ENCODE measurements around the gene EMD. TPM values are rescaled to one million over a fixed set of nuclear protein-coding genes. Genes with fewer than 3 reads are reported as not detected.
A peak's percentile ranks its signal among the peaks of the same experiment; 100 is the strongest.

EMD gene
- polyA plus RNA-seq, 3 donors, result 66.4 to 115 (median 90.5) TPM

DNA sequence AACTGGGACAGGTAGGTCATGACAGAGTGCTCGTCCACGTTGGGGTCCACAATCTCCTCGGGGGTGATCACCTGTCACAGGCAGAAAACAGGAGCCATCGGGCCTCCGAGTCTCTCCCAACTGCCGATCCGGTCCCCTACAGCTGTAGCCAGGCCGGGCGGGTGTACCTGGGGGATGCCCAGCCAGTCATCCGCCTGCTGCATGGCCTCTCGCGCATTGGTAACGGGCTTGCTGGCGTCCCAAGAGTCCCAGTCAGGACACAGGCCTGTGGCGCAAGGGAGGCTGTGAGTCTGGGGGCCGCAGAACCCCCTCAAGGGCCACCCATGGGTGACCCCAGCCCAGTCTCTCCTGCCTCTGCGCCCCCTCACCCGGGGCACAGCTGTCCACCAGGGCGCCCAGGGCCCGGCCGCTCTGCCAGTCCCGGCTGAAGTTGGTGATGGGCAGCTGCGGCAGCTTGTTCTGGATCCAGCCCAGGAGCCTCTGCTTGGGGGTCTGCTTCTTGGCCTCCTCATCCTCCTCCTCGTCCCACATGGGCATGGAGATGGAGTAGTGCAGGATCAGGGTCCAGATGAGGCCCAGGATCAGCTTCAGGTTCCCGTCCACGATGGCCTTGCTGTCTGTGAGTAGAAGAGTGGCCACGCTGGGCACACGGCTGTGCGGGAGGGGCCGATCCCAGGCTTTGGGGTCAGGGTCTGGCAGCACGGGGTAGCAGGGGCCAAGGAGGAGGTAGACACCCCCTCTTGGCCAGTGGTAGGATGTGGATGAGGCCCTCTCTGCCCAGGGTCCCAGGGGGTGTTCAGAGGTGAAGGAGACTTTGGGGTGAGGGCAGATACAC is 11.4 kb upstream of the EMD start:
- no peak overlapping the region for H3K27ac ChIP-seq (ENCODE audit: low read depth, low read length)
- 82 to 92% (median 84%) methylated on average over 19 to 31 of the region's 31 CpGs for WGBS, 3 donors

DNA sequence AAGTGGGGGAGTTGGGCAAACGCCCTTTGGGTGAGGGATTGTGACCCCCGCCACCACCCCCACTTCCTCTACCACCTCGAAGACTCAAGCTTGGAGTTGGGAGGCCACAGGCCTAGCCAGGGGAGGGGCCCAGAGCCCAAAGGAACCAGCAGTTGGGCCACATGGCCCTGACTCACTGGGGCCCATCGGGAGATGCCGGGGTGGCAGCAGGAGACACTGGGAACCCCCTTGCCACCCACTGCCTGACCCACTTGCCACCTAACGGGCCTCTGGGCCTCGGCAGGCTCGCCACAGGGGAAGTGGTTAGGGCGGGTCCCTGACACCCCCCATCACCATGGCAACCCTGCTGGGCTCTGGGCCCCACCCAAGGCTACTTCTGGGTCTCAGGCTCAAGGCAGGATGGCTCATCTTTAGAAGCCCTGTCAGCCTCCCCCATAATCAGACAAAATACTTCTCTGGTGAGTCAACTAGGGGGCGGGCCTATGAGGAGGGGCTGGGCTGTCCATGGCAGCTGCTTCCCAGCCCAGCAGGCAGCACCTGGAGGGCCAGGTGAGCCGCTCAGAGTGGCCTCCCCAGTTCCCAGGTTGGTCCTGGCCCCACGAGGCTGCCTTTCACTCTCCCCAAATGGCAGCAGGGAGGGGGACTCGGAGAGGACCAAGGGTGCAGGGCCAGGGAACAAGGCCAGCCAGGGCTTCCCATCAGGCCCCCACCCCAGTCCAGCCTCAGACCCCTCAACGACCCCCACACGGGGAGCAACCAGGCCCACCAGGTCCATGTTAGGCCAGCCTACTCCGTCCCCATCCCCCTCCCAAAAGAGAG is 10.3 kb upstream of the EMD start:
- peak overlapping the region; percentile 83 for H3K27ac ChIP-seq (ENCODE audit: low read depth, low read length)
- 3 to 47% (median 35%) methylated on average over 5 to 15 of the region's 16 CpGs for WGBS, 3 donors

DNA sequence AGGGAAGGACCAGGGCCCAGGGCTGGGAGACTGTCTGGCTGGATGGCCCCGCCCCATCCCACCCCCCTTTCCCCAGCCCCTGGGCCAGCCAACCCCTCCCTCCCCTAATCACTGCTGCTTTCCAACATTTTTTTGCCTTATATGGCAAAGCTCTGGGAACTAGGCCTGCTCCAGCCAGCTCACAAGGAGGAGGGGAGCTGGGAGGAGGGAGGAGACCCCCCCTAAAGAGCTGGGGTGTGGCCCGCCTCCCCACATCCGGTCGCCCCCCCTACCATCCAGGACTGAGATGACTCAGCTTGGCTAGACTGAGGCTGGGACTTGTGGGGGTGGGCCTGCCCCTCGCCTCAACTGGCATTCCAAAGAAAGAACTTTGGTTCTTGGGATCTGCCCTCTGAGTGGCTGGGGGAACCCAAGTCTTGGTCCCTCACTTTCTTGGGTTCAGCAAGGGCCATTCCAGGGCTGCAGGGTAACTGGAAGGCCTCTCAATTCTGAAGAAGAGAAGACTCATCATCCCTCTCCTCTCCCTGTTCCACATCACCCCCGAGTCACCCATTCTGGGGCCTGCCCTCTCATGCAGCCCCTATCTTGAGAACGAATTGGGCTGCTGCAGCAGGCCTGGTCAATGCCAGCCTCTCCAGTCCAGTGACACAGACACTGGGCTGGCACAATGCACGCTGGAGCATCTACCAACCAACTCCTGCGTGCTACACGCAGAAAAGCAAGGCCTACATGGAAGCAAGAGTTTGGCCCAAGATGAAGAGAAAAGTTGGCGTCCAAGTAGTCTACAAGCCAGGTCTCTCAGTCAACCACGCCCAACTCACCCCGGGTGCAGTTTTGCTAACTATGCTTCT is 9.4 kb upstream of the EMD start:
- H3K27ac ChIP-seq (ENCODE audit: low read depth, low read length), result peak overlapping the region; percentile 83
- 3 to 53% (median 43%) methylated on average over 10 to 13 of the region's 13 CpGs for WGBS, 3 donors

DNA sequence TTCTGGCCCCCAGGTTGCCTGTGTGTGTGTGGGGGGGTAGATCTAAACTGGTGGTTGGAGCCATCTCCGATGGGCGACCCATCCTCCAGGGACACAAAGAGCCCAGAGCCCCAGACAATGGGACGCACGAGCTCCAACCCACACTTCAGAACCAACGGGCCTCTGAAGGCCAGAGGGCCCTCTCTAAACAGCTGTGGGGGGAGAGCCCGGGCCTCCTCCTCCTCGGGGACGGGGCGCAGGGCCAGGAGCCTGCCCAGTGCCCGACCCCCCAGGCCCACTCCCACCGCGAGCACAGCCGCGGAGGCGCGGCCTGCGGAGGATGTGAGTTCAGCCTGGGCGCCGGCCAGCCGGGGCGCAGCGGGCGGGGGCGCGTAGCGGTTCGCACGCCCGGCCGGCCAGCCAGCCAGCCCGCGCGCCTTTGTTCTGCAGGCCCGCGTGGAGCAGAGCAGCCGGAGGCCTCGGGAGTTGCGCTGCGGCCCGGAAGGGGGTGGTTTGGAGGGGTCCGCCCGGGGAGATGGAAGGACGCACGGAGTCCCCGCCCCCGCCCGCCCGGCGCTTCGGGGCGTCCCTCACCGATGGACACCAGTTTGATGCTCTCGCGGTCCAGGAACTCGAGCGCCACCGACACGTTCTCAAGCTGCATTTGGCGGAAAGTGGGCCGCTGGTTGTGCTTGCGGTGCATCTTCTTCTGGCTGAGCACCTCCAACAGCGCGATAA is 8.6 kb upstream of the EMD start:
- WGBS, 3 donors, result 0 to 42% (median 37%) methylated on average over 2 to 63 of the region's 63 CpGs
- H3K27ac ChIP-seq (ENCODE audit: low read depth, low read length), result peak overlapping the region; percentile 38

DNA sequence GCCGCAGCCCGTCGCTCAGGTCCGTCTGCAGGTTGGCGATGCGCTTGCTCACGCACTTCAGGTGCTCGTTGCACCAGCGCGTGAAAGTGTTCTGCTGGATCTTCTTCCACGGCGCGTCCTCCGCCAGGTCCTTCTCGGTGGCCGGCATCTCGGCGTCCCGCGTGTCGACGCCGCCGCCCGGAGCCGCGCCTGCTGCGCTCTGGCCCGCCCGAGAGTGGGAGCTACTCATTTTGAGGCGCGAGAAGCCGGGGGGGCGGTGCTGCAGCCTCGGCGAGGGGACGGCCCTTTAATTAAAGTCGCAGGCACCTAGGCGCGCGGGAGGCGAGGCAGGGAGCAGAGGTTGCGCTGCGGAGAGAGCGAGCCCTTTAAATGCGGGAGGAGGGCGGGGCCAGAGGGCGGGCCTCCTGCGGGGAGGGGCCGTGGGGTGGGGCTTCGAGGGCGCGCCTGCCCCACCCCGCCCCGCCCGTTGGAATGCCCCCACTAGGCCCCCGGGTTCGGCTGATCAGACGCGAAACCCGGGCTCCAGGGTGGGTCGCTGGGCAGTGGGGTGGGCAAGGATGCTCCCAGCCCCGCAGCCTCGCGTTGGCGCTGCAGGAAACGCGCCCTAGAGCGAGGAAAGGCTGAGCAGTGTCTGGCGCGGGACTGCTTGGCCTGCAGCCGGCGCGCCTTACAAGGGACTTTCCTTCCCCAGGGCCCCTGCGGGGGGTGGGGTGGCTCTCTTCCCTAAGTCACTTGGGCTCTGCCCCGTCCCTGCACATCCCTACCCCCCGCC is 7.9 kb upstream of the EMD start:
- no peak overlapping the region for H3K27ac ChIP-seq (ENCODE audit: low read depth, low read length)
- 0 to 26% (median 1%) methylated on average over 30 to 77 of the region's 77 CpGs for WGBS, 3 donors

DNA sequence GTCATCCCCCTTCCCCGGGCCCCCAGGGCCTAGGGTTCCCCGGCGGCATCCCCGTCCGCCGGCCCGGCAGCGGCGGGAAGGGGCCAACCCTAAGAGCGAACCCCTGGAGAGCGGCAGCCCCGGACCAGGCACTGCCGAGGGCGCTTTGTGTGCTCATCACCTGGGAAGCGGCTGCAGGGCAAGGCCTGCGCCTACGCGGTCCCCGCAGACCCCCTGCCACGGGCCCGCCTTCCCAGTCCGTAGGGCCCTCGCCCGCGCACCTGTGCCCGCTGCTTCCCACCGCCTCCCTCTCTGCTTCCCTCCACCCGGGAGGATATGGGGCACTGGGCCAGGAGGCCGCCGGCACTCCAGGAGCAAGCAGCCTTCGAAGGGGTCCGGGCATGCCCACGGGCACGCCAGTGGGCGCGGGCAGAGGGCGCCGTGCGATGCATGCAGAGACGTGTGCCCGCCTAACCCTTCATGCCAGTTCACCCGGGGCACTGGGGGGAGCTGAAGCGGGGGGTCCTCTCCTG is 7.2 kb upstream of the EMD start:
- H3K27ac ChIP-seq (ENCODE audit: low read depth, low read length), result no peak overlapping the region
- WGBS, 3 donors, result 5 to 40% (median 22%) methylated on average over 10 to 41 of the region's 43 CpGs

DNA sequence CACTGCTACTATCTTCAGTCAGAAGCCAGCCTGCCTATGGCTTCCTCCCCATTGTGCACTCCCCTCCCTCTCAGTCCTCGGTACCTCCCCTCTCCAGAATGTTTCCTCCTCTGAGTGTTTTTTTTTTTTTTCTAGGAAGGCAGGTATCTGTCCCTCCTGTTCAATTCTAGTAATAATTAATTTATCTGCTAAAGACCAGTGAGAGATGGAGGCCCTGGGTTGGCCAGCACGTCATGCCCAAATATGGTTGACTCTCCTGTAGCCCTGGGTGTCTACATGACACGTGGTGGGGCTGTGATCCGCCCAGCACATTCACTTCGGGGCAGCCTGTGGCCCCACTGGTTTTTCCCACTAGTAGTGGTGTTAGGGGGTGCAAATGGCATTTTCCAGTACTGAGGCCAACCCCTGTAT is 6.5 kb upstream of the EMD start:
- H3K27ac ChIP-seq (ENCODE audit: low read depth, low read length), result no peak overlapping the region
- WGBS, 3 donors, result 41 to 53% (median 46%) methylated on average over 3 to 5 of the region's 5 CpGs

DNA sequence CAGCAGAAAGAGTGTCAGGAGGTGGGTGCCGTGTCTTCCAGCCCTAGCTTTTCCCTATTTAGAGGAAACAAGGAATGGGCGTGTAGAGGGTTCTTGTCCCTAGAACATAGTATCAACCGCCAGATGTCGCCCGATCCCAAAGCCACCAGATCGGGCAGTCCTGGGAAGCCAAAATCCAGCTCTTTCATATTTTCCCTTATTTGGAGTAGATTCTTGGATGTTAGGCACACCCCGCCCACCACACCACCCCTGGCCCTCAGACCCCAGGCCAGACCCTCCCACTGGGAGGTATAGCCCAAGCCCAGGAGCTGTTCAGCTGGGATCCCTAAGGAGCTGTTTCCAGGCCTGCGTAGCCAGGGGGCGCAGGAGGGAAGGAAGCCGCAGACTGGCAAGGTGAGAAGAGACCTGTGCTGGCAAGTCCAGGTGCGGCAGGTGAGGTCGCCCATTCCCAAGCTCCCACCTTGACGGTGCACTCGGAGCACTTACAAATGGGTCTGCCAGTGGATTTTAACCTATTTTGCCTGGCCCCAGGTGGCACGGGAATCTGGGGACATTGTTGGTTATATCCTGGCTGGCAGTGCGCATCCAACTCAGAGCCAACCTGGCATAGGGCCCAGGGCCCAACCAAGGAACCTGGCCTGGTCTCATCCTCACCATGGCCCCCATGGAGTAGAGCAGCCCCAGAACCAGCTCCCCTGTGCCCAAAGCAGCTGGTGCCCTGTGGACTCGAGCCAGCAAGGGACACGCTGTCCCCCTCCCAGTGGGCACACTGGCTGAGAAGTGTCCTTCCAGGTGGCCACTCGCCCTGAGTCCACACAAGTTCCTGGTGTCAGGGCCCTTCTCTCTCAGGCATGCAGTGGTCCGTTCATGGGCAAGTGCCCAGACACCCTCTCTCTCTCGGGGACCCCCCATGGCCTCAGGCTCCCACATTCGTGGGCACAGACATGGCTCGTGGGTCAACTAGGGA is 5.5 kb upstream of the EMD start:
- WGBS, 3 donors, result 8 to 43% (median 14%) methylated on average over 19 to 23 of the region's 23 CpGs
- H3K27ac ChIP-seq (ENCODE audit: low read depth, low read length), result no peak overlapping the region

DNA sequence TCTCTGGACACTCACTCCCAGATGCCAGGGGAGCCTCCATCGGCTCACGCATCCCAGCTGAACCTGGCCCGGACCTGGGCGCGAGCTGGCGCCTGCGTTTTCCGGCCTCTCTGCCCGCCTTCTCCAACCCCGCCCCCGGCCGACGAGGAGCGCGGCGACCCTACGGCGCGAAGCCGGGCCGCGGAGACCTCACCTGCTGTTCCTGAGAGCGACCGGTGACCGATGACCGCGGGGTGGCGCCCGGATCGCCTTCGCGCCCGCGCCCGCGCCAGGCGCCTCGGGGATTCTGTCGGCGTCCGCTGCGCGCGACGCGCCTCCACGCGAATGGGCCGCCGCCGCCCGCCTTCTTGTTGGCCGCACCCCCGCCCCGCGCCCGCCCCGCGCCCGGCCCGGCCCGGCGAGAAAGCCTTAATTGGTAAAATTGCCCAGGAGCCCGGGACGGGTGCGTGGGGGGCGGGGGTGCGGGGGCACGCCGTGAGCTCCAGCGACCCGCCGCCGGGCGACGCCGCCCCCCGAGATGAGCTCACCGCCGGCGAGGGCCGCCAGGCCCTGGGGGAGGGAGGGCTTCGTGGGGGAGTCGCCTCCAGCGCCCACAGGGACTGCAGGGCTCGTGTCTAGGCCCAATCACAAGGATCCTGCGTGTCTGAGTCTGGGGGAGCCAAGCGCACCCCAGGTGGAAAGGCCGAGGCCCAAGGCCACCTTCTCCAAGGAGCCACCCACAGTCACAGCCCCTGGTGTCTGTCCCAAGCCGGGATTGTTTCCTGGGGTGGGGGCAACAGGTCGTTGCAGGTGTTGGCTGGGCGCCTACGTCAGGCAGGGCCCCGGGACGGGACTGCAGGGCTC is 4.6 kb upstream of the EMD start, which contains the start of gene FLNA:
Gene FLNA, minus strand, starts transcription at position 322 of the 843 bp plus-strand sequence. CDS start 3,389 bp downstream, outside the sequence.
- WGBS, 3 donors, result 7 to 33% (median 17%) methylated on average over 29 to 87 of the region's 95 CpGs
- no peak within 1 kb of the TSS for H3K27ac ChIP-seq (ENCODE audit: low read depth, low read length)

DNA sequence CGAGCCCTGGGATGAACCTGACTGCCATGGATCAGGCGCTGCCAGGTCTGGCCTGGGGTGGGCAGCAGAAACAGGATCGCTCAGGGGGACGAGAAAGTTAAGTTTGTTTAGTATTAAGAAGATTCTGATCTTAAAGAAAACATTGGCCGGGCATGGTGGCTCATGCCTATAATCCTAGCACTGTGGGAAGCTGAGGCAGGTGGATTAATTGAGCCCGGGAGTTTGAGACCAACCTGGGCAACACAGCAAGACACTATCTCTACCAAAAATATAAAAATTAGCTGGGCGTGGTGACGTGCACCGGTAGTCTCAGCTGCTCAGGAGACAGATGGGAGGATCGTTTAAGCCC is 4.0 kb upstream of the EMD start:
- 58 to 82% (median 82%) methylated on average over 10 of the region's 10 CpGs for WGBS, 3 donors
- no peak overlapping the region for H3K27ac ChIP-seq (ENCODE audit: low read depth, low read length)

DNA sequence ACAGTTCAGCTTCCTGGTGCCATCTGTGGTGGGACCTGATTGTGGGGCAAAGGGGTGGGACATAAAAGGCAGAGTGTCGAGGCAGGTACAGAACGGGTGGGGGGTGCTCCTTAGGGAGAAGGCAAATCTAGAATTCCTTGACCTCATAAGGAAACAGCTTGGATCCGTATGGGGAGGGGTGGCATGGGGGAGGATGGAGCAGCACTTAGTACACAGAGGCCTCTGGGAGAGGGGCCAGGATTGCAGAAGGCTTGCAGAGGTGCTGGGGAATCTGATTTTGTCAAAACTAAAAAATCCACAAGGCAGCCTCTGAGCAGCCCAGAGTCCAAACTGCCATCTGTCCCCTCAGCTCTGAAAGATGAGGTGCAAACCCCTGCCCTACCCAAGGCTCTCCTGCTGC is 2.3 kb upstream of the EMD start:
- WGBS, 3 donors, result 66 to 86% (median 80%) methylated on average over 3 of the region's 3 CpGs
- no peak overlapping the region for H3K27ac ChIP-seq (ENCODE audit: low read depth, low read length)

DNA sequence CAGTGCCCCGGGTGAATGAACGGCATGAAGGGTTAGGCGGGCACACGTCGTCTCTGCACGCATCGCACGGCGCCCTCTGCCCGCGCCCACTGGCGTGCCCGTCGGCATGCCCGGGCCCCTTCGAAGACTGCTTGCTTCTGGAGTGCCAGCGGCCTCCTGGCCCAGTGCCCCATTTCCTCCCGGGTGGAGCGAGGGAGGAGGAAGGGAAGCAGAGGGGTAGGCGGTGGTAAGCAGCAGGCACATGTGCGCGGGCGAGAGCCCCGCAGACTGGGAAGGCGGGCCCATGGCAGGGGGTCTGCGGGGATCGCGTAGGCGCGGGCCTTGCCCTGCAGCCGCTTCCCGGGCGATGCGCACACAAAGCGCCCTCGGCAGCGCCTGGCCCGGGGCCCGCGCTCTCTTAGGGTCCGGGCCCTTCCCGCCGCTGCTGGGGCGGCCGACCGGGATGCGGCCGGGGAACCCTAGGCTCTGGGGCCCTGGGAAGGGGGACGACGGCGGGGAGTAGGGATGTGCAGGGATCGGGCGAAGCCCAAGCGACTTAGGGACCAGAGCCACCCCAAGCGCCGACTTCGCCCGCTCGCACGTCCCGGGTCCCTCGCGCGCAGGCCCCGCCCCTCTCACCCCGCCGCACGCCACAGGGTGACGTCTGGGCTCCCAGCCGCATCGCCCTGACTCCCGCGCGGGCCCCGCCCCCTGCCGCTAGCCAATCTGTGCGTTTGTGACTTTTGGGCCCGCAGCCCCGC is 866 bp upstream of the EMD start:
- 1 to 41% (median 1%) methylated on average over 24 to 75 of the region's 79 CpGs for WGBS, 3 donors
- peak overlapping the region; percentile 55 for H3K27ac ChIP-seq (ENCODE audit: low read depth, low read length)

DNA sequence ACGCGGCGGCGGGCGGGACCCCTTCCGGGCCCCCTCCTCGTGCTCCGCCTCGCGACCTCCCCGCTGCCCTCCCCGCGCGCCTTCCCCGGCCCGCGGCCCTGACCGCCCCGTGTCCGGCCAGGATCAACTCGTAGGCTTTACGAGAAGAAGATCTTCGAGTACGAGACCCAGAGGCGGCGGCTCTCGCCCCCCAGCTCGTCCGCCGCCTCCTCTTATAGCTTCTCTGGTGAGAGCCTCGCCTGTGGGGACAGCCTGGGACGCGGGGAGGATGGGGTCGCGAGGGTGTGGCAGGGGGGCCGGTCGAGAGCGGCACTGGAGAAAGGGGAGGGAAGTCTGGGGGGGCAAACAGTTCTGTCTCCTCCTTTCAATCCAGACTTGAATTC is 465 bp downstream of the EMD start:
- WGBS, 3 donors, result 0 to 39% (median 1%) methylated on average over 14 to 38 of the region's 38 CpGs
- peak overlapping the region; percentile 95 for H3K27ac ChIP-seq (ENCODE audit: low read depth, low read length)

DNA sequence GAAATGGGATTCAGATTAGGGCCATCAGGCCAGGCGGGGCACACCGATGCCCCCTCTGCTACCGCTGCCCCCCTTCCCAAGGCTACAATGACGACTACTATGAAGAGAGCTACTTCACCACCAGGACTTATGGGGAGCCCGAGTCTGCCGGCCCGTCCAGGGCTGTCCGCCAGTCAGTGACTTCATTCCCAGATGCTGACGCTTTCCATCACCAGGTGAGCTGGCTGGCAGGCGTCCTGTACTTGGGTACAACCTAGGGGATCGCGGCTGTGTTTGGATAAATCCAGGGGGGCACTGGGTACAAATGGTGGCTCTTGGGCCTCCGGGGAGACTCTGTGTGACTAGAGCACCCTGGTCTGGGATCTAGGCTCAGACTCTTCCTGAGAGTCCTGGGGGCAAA is 1.1 kb downstream of the EMD start:
- H3K27ac ChIP-seq (ENCODE audit: low read depth, low read length), result no peak overlapping the region
- 11 to 64% (median 48%) methylated on average over 12 to 13 of the region's 13 CpGs for WGBS, 3 donors

DNA sequence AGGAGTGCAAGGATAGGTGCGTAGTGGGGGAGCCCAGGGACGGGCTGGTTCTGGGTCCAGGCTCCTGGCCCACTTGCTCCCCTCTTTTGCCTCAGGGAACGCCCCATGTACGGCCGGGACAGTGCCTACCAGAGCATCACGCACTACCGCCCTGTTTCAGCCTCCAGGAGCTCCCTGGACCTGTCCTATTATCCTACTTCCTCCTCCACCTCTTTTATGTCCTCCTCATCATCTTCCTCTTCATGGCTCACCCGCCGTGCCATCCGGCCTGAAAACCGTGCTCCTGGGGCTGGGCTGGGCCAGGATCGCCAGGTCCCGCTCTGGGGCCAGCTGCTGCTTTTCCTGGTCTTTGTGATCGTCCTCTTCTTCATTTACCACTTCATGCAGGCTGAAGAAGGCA is 1.7 kb downstream of the EMD start:
- 78 to 83% (median 80%) methylated on average over 7 to 14 of the region's 14 CpGs for WGBS, 3 donors

More for the DNA sequence above, 1.7 kb downstream of the EMD start:
- no peak overlapping the region for H3K27ac ChIP-seq (ENCODE audit: low read depth, low read length)

All from adipose tissue (tissue), 3 donors.